NCI-H1092 treated with DMSO at 0.1 percent for 48 hours (cell line): ENCODE measurements around the gene ARVCF.

Experiments used
- DNase-seq: peaks from one replicate; lab custom pipeline; 2025; lab: John Stamatoyannopoulos, UW

Gene ARVCF

GRCh38 chr22:20015971-20016733, 471 bp downstream of the ARVCF start:
- no peak for DNase-seq

- DNase-seq, result no peak
Measured at GRCh38 chr22:20015187-20015625, 1.4 kb downstream of the ARVCF start.

GRCh38 chr22:20014526-20015186, 2.0 kb downstream of the ARVCF start:
- no peak for DNase-seq

- DNase-seq, result peak; percentile 57
Measured at GRCh38 chr22:20013382-20013871, 3.2 kb downstream of the ARVCF start.

- DNase-seq, result no peak
Measured at GRCh38 chr22:20012741-20013331, 3.8 kb downstream of the ARVCF start.

- DNase-seq, result no peak
Measured at GRCh38 chr22:20011993-20012740, 4.5 kb downstream of the ARVCF start.

- DNase-seq, result no peak
Measured at GRCh38 chr22:20011123-20011992, 5.3 kb downstream of the ARVCF start.

GRCh38 chr22:20010307-20011122, 6.1 kb downstream of the ARVCF start:
- DNase-seq, result no peak

- DNase-seq, result no peak
Measured at GRCh38 chr22:20009582-20010306, 6.9 kb downstream of the ARVCF start.

- no peak for DNase-seq
Measured at GRCh38 chr22:20009018-20009491, 7.6 kb downstream of the ARVCF start.

GRCh38 chr22:20008221-20008995, 8.2 kb downstream of the ARVCF start:
- no peak for DNase-seq

- DNase-seq, result no peak
Measured at GRCh38 chr22:20004464-20004863, 12.2 kb downstream of the ARVCF start.

- no peak for DNase-seq
Measured at GRCh38 chr22:20003304-20003703, 13.3 kb downstream of the ARVCF start.

GRCh38 chr22:20002636-20003035, 14.0 kb downstream of the ARVCF start:
- DNase-seq, result no peak

- no peak for DNase-seq
Measured at GRCh38 chr22:20002128-20002527, 14.5 kb downstream of the ARVCF start.

- DNase-seq, result no peak
Measured at GRCh38 chr22:20001082-20001638, 15.5 kb downstream of the ARVCF start.

- no peak for DNase-seq
Measured at GRCh38 chr22:20000246-20001081, 16.2 kb downstream of the ARVCF start.
